ENCODE results near the gene PAM.

- TF ChIP-seq CTCF (IDR thresholded peaks at IDR 0.05), result no peak
- no peak for TF ChIP-seq POLR2A (IDR thresholded peaks at IDR 0.05)
These were observed 191.3 kb downstream of the PAM start for GRCh38 chr5:102946414-102946813.

Data from testis (tissue), 2 donors.